Measurements from ENCODE around the gene ARGFX.

ARGFX gene

GRCh38 chr3:121601212-121601812 is 33.6 kb downstream of the ARGFX start:
- intact Hi-C loops (cut with DNase I; ENCODE audit: low total_unique reads) = no loop called here
- DNase-seq = no peak
- H3K4me3 ChIP-seq = no peak overlapping the region
- no peak overlapping the region for H3K27ac ChIP-seq
- no peaks in the 10 kb centered on the region for H3K27me3 ChIP-seq
- H3K9me3 ChIP-seq = no peaks in the 10 kb centered on the region
- TF ChIP-seq CTCF (IDR thresholded peaks at IDR 0.05) = no peak
- no peaks in the 10 kb centered on the region for H3K4me1 ChIP-seq
- H3K36me3 ChIP-seq = no peaks in the 10 kb centered on the region

- no peak overlapping the region for H3K4me3 ChIP-seq
- no peaks in the 10 kb centered on the region for H3K9me3 ChIP-seq
- TF ChIP-seq CTCF (IDR thresholded peaks at IDR 0.05) = no peak
- H3K36me3 ChIP-seq = no peaks in the 10 kb centered on the region
- H3K27me3 ChIP-seq = no peaks in the 10 kb centered on the region
- no peak overlapping the region for H3K27ac ChIP-seq
- no peak for DNase-seq
- intact Hi-C loops (cut with DNase I; ENCODE audit: low total_unique reads) = no loop called here
- H3K4me1 ChIP-seq = no peaks in the 10 kb centered on the region
Measured at GRCh38 chr3:121604759-121605158, 37.0 kb downstream of the ARGFX start.

- H3K36me3 ChIP-seq = no peaks in the 10 kb centered on the region
- intact Hi-C loops (cut with DNase I; ENCODE audit: low total_unique reads) = no loop called here
- DNase-seq = no peak
- TF ChIP-seq CTCF (IDR thresholded peaks at IDR 0.05) = no peak
- no peak overlapping the region for H3K27ac ChIP-seq
- H3K4me3 ChIP-seq = no peak overlapping the region
- no peaks in the 10 kb centered on the region for H3K27me3 ChIP-seq
- no peaks in the 10 kb centered on the region for H3K9me3 ChIP-seq
- H3K4me1 ChIP-seq = no peaks in the 10 kb centered on the region
Measured at GRCh38 chr3:121606106-121606505, 38.4 kb downstream of the ARGFX start.

All from tibial artery (tissue), 4 donors.